ENCODE measurements around the gene PWWP2B. TPM values are rescaled to one million over a fixed set of nuclear protein-coding genes. Genes with fewer than 3 reads are reported as not detected.

Gene PWWP2B
- total and polyA plus RNA-seq, 10 of the 15 experiments (the other 5 are each of a cell fraction or from before 2014, with no cell fraction given), result 0.04 to 0.87 (median 0.35) TPM; not detected in 4

DNA sequence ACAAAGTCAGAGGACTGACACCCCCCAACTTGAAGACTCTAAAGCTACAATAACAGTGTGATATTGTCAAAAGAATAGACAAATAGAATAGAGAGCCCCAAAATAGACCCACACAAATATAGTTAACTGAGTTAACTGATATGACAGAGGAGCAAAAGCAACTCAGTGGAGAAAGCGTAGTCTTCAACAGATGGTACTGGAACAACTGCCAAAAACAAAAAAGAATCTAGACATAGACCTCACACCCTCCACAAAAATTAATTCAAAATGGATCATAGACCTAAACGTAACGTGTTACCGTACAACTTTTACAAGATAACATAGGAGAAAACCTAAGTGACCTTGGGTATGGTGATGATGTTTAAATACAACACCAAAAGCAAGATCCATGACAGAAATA lies 28.6 kb upstream of the PWWP2B start (continued):
- TF ChIP-seq, protein P1, sequence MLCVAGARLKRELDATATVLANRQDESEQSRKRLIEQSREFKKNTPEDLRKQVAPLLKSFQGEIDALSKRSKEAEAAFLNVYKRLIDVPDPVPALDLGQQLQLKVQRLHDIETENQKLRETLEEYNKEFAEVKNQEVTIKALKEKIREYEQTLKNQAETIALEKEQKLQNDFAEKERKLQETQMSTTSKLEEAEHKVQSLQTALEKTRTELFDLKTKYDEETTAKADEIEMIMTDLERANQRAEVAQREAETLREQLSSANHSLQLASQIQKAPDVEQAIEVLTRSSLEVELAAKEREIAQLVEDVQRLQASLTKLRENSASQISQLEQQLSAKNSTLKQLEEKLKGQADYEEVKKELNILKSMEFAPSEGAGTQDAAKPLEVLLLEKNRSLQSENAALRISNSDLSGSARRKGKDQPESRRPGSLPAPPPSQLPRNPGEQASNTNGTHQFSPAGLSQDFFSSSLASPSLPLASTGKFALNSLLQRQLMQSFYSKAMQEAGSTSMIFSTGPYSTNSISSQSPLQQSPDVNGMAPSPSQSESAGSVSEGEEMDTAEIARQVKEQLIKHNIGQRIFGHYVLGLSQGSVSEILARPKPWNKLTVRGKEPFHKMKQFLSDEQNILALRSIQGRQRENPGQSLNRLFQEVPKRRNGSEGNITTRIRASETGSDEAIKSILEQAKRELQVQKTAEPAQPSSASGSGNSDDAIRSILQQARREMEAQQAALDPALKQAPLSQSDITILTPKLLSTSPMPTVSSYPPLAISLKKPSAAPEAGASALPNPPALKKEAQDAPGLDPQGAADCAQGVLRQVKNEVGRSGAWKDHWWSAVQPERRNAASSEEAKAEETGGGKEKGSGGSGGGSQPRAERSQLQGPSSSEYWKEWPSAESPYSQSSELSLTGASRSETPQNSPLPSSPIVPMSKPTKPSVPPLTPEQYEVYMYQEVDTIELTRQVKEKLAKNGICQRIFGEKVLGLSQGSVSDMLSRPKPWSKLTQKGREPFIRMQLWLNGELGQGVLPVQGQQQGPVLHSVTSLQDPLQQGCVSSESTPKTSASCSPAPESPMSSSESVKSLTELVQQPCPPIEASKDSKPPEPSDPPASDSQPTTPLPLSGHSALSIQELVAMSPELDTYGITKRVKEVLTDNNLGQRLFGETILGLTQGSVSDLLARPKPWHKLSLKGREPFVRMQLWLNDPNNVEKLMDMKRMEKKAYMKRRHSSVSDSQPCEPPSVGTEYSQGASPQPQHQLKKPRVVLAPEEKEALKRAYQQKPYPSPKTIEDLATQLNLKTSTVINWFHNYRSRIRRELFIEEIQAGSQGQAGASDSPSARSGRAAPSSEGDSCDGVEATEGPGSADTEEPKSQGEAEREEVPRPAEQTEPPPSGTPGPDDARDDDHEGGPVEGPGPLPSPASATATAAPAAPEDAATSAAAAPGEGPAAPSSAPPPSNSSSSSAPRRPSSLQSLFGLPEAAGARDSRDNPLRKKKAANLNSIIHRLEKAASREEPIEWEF (IDR thresholded peaks at IDR 0.05; ENCODE audit: insufficient replicate concordance, low read depth, low read length), result no peak
- TF ChIP-seq, protein P2, sequence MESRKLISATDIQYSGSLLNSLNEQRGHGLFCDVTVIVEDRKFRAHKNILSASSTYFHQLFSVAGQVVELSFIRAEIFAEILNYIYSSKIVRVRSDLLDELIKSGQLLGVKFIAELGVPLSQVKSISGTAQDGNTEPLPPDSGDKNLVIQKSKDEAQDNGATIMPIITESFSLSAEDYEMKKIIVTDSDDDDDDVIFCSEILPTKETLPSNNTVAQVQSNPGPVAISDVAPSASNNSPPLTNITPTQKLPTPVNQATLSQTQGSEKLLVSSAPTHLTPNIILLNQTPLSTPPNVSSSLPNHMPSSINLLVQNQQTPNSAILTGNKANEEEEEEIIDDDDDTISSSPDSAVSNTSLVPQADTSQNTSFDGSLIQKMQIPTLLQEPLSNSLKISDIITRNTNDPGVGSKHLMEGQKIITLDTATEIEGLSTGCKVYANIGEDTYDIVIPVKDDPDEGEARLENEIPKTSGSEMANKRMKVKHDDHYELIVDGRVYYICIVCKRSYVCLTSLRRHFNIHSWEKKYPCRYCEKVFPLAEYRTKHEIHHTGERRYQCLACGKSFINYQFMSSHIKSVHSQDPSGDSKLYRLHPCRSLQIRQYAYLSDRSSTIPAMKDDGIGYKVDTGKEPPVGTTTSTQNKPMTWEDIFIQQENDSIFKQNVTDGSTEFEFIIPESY (IDR thresholded peaks at IDR 0.05), result no peak
- TF ChIP-seq, protein P3, sequence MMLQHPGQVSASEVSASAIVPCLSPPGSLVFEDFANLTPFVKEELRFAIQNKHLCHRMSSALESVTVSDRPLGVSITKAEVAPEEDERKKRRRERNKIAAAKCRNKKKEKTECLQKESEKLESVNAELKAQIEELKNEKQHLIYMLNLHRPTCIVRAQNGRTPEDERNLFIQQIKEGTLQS (IDR thresholded peaks at IDR 0.05; ENCODE audit: borderline replicate concordance, extremely low read depth, low read depth, low read length), result no peak
- TF ChIP-seq, protein P4, sequence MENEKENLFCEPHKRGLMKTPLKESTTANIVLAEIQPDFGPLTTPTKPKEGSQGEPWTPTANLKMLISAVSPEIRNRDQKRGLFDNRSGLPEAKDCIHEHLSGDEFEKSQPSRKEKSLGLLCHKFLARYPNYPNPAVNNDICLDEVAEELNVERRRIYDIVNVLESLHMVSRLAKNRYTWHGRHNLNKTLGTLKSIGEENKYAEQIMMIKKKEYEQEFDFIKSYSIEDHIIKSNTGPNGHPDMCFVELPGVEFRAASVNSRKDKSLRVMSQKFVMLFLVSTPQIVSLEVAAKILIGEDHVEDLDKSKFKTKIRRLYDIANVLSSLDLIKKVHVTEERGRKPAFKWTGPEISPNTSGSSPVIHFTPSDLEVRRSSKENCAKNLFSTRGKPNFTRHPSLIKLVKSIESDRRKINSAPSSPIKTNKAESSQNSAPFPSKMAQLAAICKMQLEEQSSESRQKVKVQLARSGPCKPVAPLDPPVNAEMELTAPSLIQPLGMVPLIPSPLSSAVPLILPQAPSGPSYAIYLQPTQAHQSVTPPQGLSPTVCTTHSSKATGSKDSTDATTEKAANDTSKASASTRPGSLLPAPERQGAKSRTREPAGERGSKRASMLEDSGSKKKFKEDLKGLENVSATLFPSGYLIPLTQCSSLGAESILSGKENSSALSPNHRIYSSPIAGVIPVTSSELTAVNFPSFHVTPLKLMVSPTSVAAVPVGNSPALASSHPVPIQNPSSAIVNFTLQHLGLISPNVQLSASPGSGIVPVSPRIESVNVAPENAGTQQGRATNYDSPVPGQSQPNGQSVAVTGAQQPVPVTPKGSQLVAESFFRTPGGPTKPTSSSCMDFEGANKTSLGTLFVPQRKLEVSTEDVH (IDR thresholded peaks at IDR 0.05; ENCODE audit: low read depth, partially characterized antibody), result no peak
- no peak for TF ChIP-seq NR2C2 (IDR thresholded peaks at IDR 0.05; ENCODE audit: borderline replicate concordance, control insufficient read depth, insufficient read length, low read depth)
- no peak for TF ChIP-seq BMI1 (IDR thresholded peaks at IDR 0.05; ENCODE audit: borderline replicate concordance)
